Kidney epithelial cell (primary cell): ENCODE data around the gene CRACDL. TPM values are rescaled to one million over a fixed set of nuclear protein-coding genes. Genes with fewer than 3 reads are reported as not detected.

Source experiments
- DNase-seq: peaks from one replicate; pipeline ENCODE4 v3.0.0-alpha.2; 2010; ENCODE audit warnings: low read depth
- H3K27me3 ChIP-seq: 2 replicates; pipeline ENCODE4 v1.6.0; 2011; ENCODE audit warnings: low read length; ENCODE audit not compliant: control insufficient read depth, insufficient read depth
- H3K36me3 ChIP-seq: 2 replicates; pipeline ENCODE4 v1.5.1; 2011; ENCODE audit warnings: low read length; ENCODE audit not compliant: control insufficient read depth, insufficient read depth
- H3K4me3 ChIP-seq: 2 replicates; pipeline ENCODE4 v1.5.1; 2011; ENCODE audit warnings: low read depth, mild to moderate bottlenecking, control low read depth, low read length
- CTCF ChIP-seq: IDR thresholded peaks from 2 replicates; pipeline ENCODE4 v1.5.1; 2011; ENCODE audit warnings: mild to moderate bottlenecking, moderate library complexity, low read length, control low read depth, inconsistent platforms; ENCODE audit not compliant: insufficient read depth, poor library complexity, severe bottlenecking
- total RNA-seq: library from RNA; depleted of rRNA; stranded (reverse); fragments of >200 nt; gene quantifications from 2 replicates; pipeline ENCODE4 v1.2.3, GENCODE V29; 2015

CRACDL gene
- total RNA-seq, 1 donor from 2014 or later, result 1.4 TPM

- Histone ChIP-seq H3K27me3 (no peaks in the 10 kb centered on the region), H3K4me3 (no peak overlapping the region)
These were observed 149.8 kb downstream of the CRACDL start for GRCh38 chr2:98786179-98786578.

GRCh38 chr2:98782570-98782969 is 153.5 kb downstream of the CRACDL start:
- no peak for DNase-seq
- no peak for TF ChIP-seq CTCF
- Histone ChIP-seq H3K4me3 (no peak overlapping the region), H3K36me3 (no peaks in the 10 kb centered on the region), H3K27me3 (no peaks in the 10 kb centered on the region)

More at GRCh38 chr2:98786179-98786578, 149.8 kb downstream of the CRACDL start:
- no peak for DNase-seq
- no peak for TF ChIP-seq CTCF
- H3K36me3 ChIP-seq, result no peaks in the 10 kb centered on the region

- TF ChIP-seq CTCF, result no peak
- DNase-seq, result no peak
- Histone ChIP-seq H3K27me3 (no peaks in the 10 kb centered on the region), H3K4me3 (no peak overlapping the region), H3K36me3 (no peaks in the 10 kb centered on the region)
These were observed 154.2 kb downstream of the CRACDL start for GRCh38 chr2:98781822-98782221.

- TF ChIP-seq CTCF, result no peak
- no peak overlapping the region for H3K4me3 ChIP-seq
- no peak for DNase-seq
- H3K27me3 ChIP-seq, result peaks cover 3% of the 10 kb centered on the region
- no peaks in the 10 kb centered on the region for H3K36me3 ChIP-seq
These were observed 157.1 kb downstream of the CRACDL start for GRCh38 chr2:98778741-98779483.

- no peak for TF ChIP-seq CTCF
- DNase-seq, result no peak
- Histone ChIP-seq H3K27me3 (peaks cover 3% of the 10 kb centered on the region), H3K36me3 (no peaks in the 10 kb centered on the region), H3K4me3 (no peak overlapping the region)
These were observed 157.9 kb downstream of the CRACDL start for GRCh38 chr2:98778151-98778550.

- DNase-seq, result no peak
- H3K36me3 ChIP-seq, result no peaks in the 10 kb centered on the region
- H3K27me3 ChIP-seq, result peaks cover 3% of the 10 kb centered on the region
- no peak overlapping the region for H3K4me3 ChIP-seq
- TF ChIP-seq CTCF, result no peak
These were observed 158.3 kb downstream of the CRACDL start for GRCh38 chr2:98777710-98778109.
